SK-N-SH treated with all-trans-retinoic acid at 6 μM for 48 hours (cell line): Measurements from ENCODE around the gene ZNF536.

Experiments
- ATAC-seq: fragments of 200-7000 bp; cut with Tn5 transposase; 3 replicates; pipeline ENCODE4 v1.9.1; 2020; ENCODE audit warnings: mild to moderate bottlenecking, moderate library complexity
- BACH2 ChIP-seq: fragments of 250-450 bp; sonication (Bioruptor Pico); IDR thresholded peaks from 2 replicates; pipeline ENCODE4 v1.9.0; 2021; ENCODE audit warnings: mild to moderate bottlenecking, borderline replicate concordance
- CREB5 ChIP-seq: fragments of 250-450 bp; sonication (Bioruptor Pico); IDR thresholded peaks from 2 replicates; pipeline ENCODE4 v1.5.1; 2020; ENCODE audit warnings: low read depth, mild to moderate bottlenecking, moderate library complexity
- CSDC2 ChIP-seq: fragments of 250-450 bp; sonication (Bioruptor Pico); IDR thresholded peaks from 2 replicates; pipeline ENCODE4 v1.5.0; 2020; ENCODE audit warnings: mild to moderate bottlenecking, moderate library complexity
- CSRNP3 ChIP-seq: fragments of 250-450 bp; sonication (Bioruptor Pico); IDR thresholded peaks from 2 replicates; pipeline ENCODE4 v1.5.1; 2021; ENCODE audit warnings: mild to moderate bottlenecking, moderate library complexity
- ESRRG ChIP-seq: fragments of 250-450 bp; sonication (Bioruptor Pico); IDR thresholded peaks from 2 replicates; pipeline ENCODE4 v1.6.1; 2021; ENCODE audit warnings: mild to moderate bottlenecking
- GLIS3 ChIP-seq: fragments of 250-450 bp; sonication (Bioruptor Pico); IDR thresholded peaks from 2 replicates; pipeline ENCODE4 v1.5.0; 2020; ENCODE audit warnings: mild to moderate bottlenecking, moderate library complexity
- ISL1 ChIP-seq: fragments of 250-450 bp; sonication (Bioruptor Pico); IDR thresholded peaks from 2 replicates; pipeline ENCODE4 v2.1.2; 2022; ENCODE audit warnings: mild to moderate bottlenecking, moderate library complexity
- OSR1 ChIP-seq: fragments of 250-450 bp; sonication (Bioruptor Pico); IDR thresholded peaks from 2 replicates; pipeline ENCODE4 v1.8.0; 2022; ENCODE audit warnings: moderate library complexity, mild to moderate bottlenecking, inconsistent platforms
- PATZ1 ChIP-seq: fragments of 250-450 bp; sonication (Bioruptor Pico); IDR thresholded peaks from 2 replicates; pipeline ENCODE4 v1.8.0; 2020; ENCODE audit warnings: mild to moderate bottlenecking, moderate library complexity, borderline replicate concordance
- PPARA ChIP-seq: fragments of 250-450 bp; sonication (Bioruptor Pico); IDR thresholded peaks from 2 replicates; pipeline ENCODE4 v1.5.0; 2020; ENCODE audit warnings: mild to moderate bottlenecking, borderline replicate concordance
- RARB ChIP-seq: fragments of 250-450 bp; sonication (Bioruptor Pico); IDR thresholded peaks from 2 replicates; pipeline ENCODE4 v1.8.0; 2021; ENCODE audit warnings: mild to moderate bottlenecking, moderate library complexity
- SNAI2 ChIP-seq: fragments of 250-450 bp; sonication (Bioruptor Pico); IDR thresholded peaks from 2 replicates; pipeline ENCODE4 v1.5.0; 2020; ENCODE audit warnings: mild to moderate bottlenecking, moderate library complexity
- TCF4 ChIP-seq: fragments of 250-450 bp; sonication (Bioruptor Pico); IDR thresholded peaks from 2 replicates; pipeline ENCODE4 v1.8.0; 2021; ENCODE audit warnings: mild to moderate bottlenecking, moderate library complexity, borderline replicate concordance
- TOX ChIP-seq: fragments of 250-450 bp; sonication (Bioruptor Pico); IDR thresholded peaks from 2 replicates; pipeline ENCODE4 v1.8.0; 2021; ENCODE audit warnings: mild to moderate bottlenecking, moderate library complexity, borderline replicate concordance
- ZFP3 ChIP-seq: fragments of 250-450 bp; sonication (Bioruptor Pico); IDR thresholded peaks from 2 replicates; pipeline ENCODE4 v1.5.0; 2020; ENCODE audit warnings: mild to moderate bottlenecking, moderate library complexity
- ZFP30 ChIP-seq: fragments of 450-650 bp; formaldehyde crosslinking; IDR thresholded peaks from 2 replicates; pipeline ENCODE4 v1.5.0; 2022; ENCODE audit warnings: mild to moderate bottlenecking, moderate library complexity
- ZNF565 ChIP-seq: fragments of 450-650 bp; formaldehyde crosslinking; conservative IDR thresholded peaks from 2 replicates; pipeline ENCODE4 v1.5.0; 2020; ENCODE audit warnings: low read depth, mild to moderate bottlenecking, moderate library complexity
- ZNF70 ChIP-seq: fragments of 450-650 bp; formaldehyde crosslinking; IDR thresholded peaks from 2 replicates; pipeline ENCODE4 v1.5.0; 2020; ENCODE audit warnings: mild to moderate bottlenecking, moderate library complexity
- ZNF8 ChIP-seq: fragments of 450-650 bp; formaldehyde crosslinking; IDR thresholded peaks from 2 replicates; pipeline ENCODE4 v1.5.0; 2020; ENCODE audit warnings: mild to moderate bottlenecking, moderate library complexity
- TF ChIP-seq, protein P1 (sequence below): fragments of 250-450 bp; sonication (Bioruptor Pico); IDR thresholded peaks from 2 replicates; pipeline ENCODE4 v1.5.0; 2020; ENCODE audit warnings: mild to moderate bottlenecking, moderate library complexity
- TF ChIP-seq, protein P2 (sequence below): fragments of 250-450 bp; sonication (Bioruptor Pico); IDR thresholded peaks from 2 replicates; pipeline ENCODE4 v1.8.0; 2021; ENCODE audit warnings: low read depth, mild to moderate bottlenecking, moderate library complexity, borderline replicate concordance

ZNF536 gene

GRCh38 chr19:30325676-30326392 lies 46.4 kb upstream of the ZNF536 start:
- TF ChIP-seq TCF4 (CRISPR knock-in tag) (no peak), PPARA (CRISPR knock-in tag) (no peak)
- no peak for ATAC-seq

- ATAC-seq: no peak
- no peak for TF ChIP-seq OSR1
- no peak for TF ChIP-seq PATZ1 (CRISPR knock-in tag)
- TF ChIP-seq CSRNP3 (CRISPR knock-in tag): no peak
- TF ChIP-seq ZNF70 (CRISPR knock-in tag): no peak
- TF ChIP-seq ZFP30 (CRISPR knock-in tag): no peak
- no peak for TF ChIP-seq ESRRG
- no peak for TF ChIP-seq PPARA (CRISPR knock-in tag)
- TF ChIP-seq SNAI2 (CRISPR knock-in tag): no peak
- no peak for TF ChIP-seq ZNF8 (CRISPR knock-in tag)
- TF ChIP-seq CREB5 (CRISPR knock-in tag): no peak
- TF ChIP-seq BACH2: no peak
- TF ChIP-seq, protein P1, sequence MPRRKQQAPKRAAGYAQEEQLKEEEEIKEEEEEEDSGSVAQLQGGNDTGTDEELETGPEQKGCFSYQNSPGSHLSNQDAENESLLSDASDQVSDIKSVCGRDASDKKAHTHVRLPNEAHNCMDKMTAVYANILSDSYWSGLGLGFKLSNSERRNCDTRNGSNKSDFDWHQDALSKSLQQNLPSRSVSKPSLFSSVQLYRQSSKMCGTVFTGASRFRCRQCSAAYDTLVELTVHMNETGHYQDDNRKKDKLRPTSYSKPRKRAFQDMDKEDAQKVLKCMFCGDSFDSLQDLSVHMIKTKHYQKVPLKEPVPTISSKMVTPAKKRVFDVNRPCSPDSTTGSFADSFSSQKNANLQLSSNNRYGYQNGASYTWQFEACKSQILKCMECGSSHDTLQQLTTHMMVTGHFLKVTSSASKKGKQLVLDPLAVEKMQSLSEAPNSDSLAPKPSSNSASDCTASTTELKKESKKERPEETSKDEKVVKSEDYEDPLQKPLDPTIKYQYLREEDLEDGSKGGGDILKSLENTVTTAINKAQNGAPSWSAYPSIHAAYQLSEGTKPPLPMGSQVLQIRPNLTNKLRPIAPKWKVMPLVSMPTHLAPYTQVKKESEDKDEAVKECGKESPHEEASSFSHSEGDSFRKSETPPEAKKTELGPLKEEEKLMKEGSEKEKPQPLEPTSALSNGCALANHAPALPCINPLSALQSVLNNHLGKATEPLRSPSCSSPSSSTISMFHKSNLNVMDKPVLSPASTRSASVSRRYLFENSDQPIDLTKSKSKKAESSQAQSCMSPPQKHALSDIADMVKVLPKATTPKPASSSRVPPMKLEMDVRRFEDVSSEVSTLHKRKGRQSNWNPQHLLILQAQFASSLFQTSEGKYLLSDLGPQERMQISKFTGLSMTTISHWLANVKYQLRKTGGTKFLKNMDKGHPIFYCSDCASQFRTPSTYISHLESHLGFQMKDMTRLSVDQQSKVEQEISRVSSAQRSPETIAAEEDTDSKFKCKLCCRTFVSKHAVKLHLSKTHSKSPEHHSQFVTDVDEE (CRISPR knock-in tag): no peak
- TF ChIP-seq RARB (CRISPR knock-in tag): no peak
- no peak for TF ChIP-seq ZFP3 (CRISPR knock-in tag)
- TF ChIP-seq ZNF565: no peak
- TF ChIP-seq CSDC2 (CRISPR knock-in tag): no peak
- TF ChIP-seq GLIS3 (CRISPR knock-in tag): no peak
- no peak for TF ChIP-seq ISL1 (CRISPR knock-in tag)
- TF ChIP-seq, all 23 proteins: peak for 0
Observed at GRCh38 chr19:30326393-30326710, 45.8 kb upstream of the ZNF536 start.

DNA sequence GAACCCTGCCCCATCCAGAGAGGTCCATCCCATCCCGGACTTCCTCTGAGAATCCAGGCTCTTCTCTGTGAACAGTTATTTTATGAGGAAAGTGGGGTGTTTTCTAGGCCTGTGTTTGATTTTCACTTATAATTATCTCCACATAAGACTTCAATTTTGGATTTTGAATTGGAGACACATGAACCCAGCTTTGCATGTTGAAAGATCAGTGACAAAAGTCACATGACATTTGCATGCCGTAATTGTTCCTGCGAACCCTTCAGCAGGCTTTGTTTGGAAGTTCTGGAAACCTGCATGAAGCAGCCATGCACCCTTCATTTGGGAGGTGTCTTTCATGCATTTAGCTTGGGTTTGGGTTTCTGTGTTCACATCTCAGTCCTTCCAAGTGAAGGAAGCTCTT lies 44.9 kb upstream of the ZNF536 start:
- TF ChIP-seq ISL1 (CRISPR knock-in tag) (no peak), TOX (no peak), ZNF565 (no peak), RARB (CRISPR knock-in tag) (no peak), ZNF70 (CRISPR knock-in tag) (no peak), CSRNP3 (CRISPR knock-in tag) (no peak), PATZ1 (CRISPR knock-in tag) (no peak), ZFP30 (CRISPR knock-in tag) (no peak), TCF4 (CRISPR knock-in tag) (no peak), OSR1 (no peak), GLIS3 (CRISPR knock-in tag) (no peak), SNAI2 (CRISPR knock-in tag) (no peak), ESRRG (no peak), ZNF8 (CRISPR knock-in tag) (no peak)
- TF ChIP-seq, protein P2, sequence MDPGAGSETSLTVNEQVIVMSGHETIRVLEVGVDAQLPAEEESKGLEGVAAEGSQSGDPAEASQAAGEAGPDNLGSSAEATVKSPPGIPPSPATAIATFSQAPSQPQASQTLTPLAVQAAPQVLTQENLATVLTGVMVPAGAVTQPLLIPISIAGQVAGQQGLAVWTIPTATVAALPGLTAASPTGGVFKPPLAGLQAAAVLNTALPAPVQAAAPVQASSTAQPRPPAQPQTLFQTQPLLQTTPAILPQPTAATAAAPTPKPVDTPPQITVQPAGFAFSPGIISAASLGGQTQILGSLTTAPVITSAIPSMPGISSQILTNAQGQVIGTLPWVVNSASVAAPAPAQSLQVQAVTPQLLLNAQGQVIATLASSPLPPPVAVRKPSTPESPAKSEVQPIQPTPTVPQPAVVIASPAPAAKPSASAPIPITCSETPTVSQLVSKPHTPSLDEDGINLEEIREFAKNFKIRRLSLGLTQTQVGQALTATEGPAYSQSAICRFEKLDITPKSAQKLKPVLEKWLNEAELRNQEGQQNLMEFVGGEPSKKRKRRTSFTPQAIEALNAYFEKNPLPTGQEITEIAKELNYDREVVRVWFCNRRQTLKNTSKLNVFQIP (CRISPR knock-in tag): no peak
- ATAC-seq: no peak
